Effector memory CD8-positive, alpha-beta T cell (primary cell): Measurements from ENCODE around the gene SCNN1A.
A peak's percentile ranks its signal among the peaks of the same experiment; 100 is the strongest.

Experiments
- ATAC-seq: fragments of 150-1000 bp; cut with Tn5 transposase; replicated peaks from 2 replicates; pipeline ENCODE4 v1.10.0; 2021; ENCODE audit warnings: mild to moderate bottlenecking, moderate library complexity
- DNase-seq, 3 experiments: peaks; one replicate each; pipeline ENCODE4 v3.0.0; 2021
- H3K27ac Mint-ChIP-seq, 2 donors: one replicate each; pipeline ENCODE4 v1.8.0; 2022; ENCODE audit warnings: mild to moderate bottlenecking in 2 of 2, mixed read lengths in 2 of 2, moderate library complexity in 2 of 2
- H3K27me3 Mint-ChIP-seq, 2 donors: one replicate each; pipeline ENCODE4 v1.8.0; 2022; ENCODE audit warnings: mixed read lengths in 2 of 2
- H3K36me3 Mint-ChIP-seq: one replicate; pipeline ENCODE4 v1.8.0; 2022; ENCODE audit warnings: mild to moderate bottlenecking, moderate library complexity, mixed read lengths; ENCODE audit not compliant: insufficient read depth
- H3K4me1 Mint-ChIP-seq, 2 donors: one replicate each; pipeline ENCODE4 v1.8.0; 2022; ENCODE audit warnings: low read depth in 2 of 2, mixed read lengths in 2 of 2
- H3K4me3 Mint-ChIP-seq, 2 donors: one replicate each; pipeline ENCODE4 v1.8.0; 2022; ENCODE audit warnings: mild to moderate bottlenecking in 2 of 2, mixed read lengths in 2 of 2, moderate library complexity in 2 of 2
- H3K9me3 Mint-ChIP-seq, 2 donors: one replicate each; pipeline ENCODE4 v1.8.0; 2022; ENCODE audit warnings: mixed read lengths in 2 of 2

Gene SCNN1A

DNA sequence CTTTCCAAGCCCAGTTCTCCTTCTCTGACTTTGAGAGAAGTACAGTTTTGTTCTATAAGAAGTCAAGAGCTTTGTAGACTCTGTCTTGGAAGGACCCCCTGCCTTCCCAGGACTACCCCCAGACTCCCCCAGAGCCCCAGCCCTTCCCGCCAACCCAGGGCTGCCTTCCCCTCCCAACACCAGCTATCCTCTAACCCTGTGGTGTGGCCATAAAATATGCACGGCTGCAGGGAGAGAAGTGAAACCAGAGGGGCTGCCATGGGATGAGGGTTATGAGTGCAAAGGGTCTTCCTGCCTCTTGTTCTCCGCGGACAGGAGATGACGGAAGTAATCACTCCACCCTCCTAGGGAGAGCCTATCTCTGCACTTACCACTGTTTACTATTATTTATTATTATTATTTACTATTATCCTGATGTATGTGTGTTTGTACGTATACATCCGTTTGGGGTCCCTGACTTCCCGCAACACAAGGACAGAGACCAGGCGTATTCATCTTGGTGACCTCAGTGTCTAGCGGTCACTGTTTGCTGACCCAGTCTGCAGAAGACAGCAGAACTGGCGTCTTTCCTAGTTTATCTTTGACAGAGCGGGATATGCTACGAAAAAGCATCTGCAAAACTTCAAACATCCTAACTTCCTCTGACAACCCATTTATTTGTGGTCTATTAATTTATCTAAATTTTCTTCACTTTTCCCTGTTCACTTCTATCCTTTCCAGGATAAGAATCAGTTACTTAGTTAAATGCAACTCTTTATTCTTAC, 3.5 kb upstream of the SCNN1A start:
- no peak for ATAC-seq
- DNase-seq, result no peak
- Mint-ChIP-seq H3K27me3 (peaks cover 36 to 40% of the 10 kb centered on the region in 2 donors), H3K4me3 (no peak overlapping the region), H3K27ac (no peak overlapping the region), H3K9me3 (no peaks in the 10 kb centered on the region), H3K4me1 (peaks cover 11 to 23% of the 10 kb centered on the region in 2 donors), H3K36me3 (no peaks in the 10 kb centered on the region)

DNA sequence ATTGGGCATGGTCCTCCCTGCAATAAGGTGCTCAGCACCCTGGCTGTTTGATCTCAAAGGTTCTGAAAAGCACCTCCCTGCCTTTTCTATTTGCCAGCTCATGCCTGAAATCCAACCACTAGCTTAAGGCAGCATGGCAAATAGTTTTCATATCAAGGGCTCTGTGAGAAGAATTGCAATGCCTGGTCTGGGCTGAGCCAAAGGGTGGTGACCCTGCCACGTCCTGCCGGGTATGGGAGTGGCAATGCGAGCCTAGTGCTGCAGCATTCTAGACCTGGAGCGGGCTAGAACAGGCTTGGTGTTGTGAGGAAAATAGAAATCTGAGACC, 2.3 kb upstream of the SCNN1A start:
- Mint-ChIP-seq H3K9me3 (no peaks in the 10 kb centered on the region), H3K4me1 (peaks cover 11 to 23% of the 10 kb centered on the region in 2 donors), H3K4me3 (peak overlapping the region; percentile 57 to 69), H3K27me3 (peaks cover 27 to 31% of the 10 kb centered on the region in 2 donors), H3K27ac (peak overlapping the region; percentile 11 to 55), H3K36me3 (no peaks in the 10 kb centered on the region)
- ATAC-seq (no peak), DNase-seq (no peak)

DNA sequence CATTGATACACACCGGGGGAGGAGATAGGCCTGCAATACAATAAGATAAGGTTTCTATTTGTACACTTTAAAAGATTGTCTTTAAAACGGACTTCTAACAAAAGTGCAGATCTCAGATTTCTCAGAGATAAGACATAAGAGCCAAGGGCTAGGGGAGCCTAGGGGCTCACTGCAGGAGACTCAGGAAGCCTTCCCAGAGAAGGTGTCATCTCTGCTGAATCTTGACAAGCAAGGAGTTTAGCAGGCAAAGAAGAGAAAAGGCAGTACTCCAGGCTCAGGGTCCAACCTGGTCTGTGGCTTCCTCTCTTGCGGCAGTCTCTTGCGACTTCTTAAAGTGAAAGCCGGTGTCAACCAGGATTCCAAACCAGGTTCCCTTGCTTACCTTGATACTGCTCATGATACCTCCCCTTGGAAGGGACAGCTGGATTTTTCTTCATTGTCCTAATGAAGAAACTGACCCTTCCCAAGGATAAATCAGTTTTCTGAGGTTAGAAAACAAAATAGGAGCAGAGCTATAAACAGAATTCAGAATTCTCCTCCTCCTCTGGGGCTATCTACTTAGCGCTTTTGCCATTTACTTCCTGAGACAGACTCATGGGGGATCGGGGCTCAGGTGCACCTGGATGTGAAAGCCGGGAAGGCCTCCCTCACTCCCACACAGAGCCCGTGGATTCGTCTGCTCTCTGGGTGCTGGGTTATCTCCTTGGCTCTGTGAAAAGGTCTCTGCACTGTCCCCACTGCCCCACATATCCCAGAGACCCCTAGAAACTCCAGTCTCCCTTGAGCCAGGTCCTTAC, 1.7 kb upstream of the SCNN1A start:
- no peaks in the 10 kb centered on the region for H3K36me3 Mint-ChIP-seq
- DNase-seq (no peak), ATAC-seq (peak; percentile 68)
- H3K27ac Mint-ChIP-seq, result peak overlapping the region; percentile 55 to 71
- H3K27me3 Mint-ChIP-seq, result peaks cover 21 to 27% of the 10 kb centered on the region in 2 donors
- H3K9me3 Mint-ChIP-seq, result no peaks in the 10 kb centered on the region
- peak overlapping the region; percentile 57 to 69 for H3K4me3 Mint-ChIP-seq
- H3K4me1 Mint-ChIP-seq, result peaks cover 11 to 26% of the 10 kb centered on the region in 2 donors

DNA sequence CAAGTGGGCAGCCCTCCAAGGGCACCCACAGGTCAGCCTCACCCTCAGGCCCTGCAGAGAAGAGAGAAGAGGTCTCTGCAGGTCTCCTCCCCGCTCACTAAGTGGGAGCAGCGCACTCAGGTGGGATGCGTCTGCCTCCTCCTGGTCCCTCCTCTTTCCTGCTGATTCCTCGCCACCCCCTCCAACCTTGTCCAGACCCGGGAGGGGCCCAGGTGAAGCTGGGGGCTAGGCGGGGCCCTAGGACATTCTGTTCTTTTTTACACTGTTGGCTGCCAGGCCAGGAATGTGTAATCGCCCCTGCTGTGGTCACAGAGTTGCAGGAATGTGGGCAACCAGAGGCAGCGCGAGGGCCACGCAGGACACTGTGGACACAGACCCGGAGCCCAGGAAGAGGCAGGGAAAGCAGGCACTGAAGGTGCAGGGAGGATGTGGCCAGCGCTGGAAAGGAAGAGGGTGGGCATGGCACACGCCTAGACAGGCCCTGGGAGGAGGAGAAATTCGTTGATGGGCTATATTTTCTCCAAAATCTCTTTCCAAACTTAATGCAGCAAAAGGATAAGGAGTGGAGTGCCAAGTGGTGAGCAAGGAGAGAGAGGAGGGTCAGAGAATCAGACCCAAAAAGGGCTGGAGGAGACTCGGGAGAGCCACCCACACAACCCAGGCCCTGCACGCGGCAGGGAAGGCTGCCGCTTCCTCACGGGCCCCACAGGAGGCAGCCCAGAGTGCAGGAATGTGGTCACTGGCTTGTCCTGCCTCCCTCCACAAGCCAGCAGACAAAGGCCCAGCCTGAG, 911 bp upstream of the SCNN1A start:
- Mint-ChIP-seq H3K9me3 (no peaks in the 10 kb centered on the region), H3K36me3 (no peaks in the 10 kb centered on the region), H3K27me3 (peaks cover 13 to 19% of the 10 kb centered on the region in 2 donors), H3K4me1 (peaks cover 11 to 26% of the 10 kb centered on the region in 2 donors), H3K4me3 (peak overlapping the region; percentile 57 to 69), H3K27ac (peak overlapping the region; percentile 55 to 71)
- ATAC-seq (peak; percentile 61), DNase-seq (no peak)

DNA sequence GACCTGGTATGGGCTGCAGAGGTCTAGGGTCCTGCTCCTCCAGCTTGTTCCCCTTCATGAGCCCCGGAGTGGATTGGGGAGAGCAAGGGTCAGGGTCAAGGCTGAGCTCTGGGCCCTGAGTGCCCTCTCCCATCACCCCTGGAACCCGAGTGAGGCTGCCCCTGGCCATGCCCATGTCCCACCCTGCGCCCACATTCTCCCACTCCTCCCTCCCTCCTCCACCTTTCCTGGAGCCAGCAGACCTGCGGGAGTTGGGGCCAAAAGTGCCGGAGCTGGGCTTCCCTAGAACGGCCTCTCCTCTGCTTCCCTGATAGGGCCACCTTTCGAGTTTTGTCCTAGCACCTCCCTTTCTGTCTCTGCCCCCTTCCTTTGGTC, 590 bp downstream of the SCNN1A start:
- DNase-seq (no peak), ATAC-seq (no peak)
- Mint-ChIP-seq H3K27me3 (peaks cover 0 to 12% of the 10 kb centered on the region in 2 donors), H3K36me3 (no peaks in the 10 kb centered on the region), H3K9me3 (no peaks in the 10 kb centered on the region), H3K4me1 (peaks cover 11 to 27% of the 10 kb centered on the region in 2 donors), H3K4me3 (no peak overlapping the region), H3K27ac (peak overlapping the region in 1 of 2 donors; percentile 44)

DNA sequence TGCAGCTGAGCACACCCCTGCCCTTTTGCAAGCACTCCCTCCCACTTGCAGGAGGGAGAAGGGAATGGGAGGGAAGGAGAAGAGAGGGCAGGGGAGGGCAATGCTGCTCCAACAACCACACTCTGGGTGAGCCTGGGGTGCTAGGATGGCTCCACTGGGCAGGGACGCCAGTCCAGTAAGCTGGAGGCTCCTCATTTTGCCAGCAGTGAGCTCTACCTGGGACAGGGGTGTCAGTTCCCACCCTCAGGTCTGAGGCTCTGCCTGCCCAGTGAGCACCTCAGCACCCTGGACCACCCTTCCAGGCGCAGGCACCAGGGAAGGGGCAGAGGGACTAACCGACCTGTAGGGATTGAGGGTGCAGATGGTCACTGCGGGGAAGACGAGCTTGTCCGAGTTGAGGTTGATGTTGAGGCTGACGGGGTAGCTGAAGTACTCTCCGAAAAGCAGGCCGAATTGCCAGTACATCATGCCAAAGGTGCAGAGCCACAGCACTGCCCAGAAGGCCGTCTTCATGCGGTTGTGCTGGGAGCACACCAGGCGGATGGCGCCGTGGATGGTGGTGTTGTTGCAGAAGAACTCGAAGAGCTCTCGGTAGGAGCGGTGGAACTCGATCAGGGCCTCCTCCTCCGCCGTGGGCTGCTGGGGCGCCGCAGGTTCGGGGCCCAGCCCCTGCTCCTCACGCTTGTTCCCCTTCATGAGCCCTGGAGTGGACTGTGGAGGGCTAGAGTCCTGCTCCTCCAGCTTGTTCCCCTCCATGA, 1.2 kb downstream of the SCNN1A start:
- no peak overlapping the region for H3K4me3 Mint-ChIP-seq
- no peak overlapping the region for H3K27ac Mint-ChIP-seq

DNA sequence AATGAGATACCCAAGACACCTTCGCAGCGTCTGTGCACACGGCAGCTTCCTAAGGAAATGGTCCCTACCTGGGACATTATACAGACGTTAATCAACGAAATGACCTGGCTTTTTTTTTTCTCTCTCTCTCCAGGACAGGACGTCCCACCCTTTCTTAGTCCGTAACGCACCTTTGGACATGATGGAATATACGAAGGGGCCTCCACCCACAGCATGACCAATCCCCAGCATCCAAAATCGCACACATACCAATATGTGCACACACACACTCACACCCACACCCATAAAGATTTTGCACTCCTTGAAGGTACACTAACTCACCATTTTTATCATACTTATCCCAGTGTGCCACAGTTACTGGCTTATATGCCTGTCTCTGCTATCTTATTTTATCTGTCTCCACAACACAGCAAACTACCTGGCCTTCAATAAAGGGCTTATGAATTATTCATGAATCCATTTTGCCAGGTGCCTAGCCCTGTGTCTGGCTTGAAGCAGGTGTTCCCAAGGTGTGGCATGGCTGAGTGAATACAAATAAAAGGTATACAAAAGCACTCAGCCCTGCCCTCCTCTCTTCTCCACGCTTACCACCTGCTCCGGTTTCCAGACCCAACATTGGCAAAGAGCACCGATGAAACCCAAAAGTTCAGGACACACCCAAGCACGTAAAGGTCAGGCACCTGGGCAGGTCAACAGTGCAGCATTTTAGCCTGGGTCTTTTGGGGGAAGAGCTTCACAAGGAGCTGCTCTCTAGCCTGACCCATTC, 2.2 kb downstream of the SCNN1A start:
- peaks cover 11 to 27% of the 10 kb centered on the region in 2 donors for H3K4me1 Mint-ChIP-seq
- H3K4me3 Mint-ChIP-seq, result no peak overlapping the region
- no peaks in the 10 kb centered on the region for H3K9me3 Mint-ChIP-seq
- peaks cover 0 to 12% of the 10 kb centered on the region in 2 donors for H3K27me3 Mint-ChIP-seq
- peak overlapping the region in 1 of 2 donors; percentile 80 for H3K27ac Mint-ChIP-seq
- H3K36me3 Mint-ChIP-seq, result no peaks in the 10 kb centered on the region
- no peak for ATAC-seq
- no peak for DNase-seq

More for the DNA sequence above, 1.2 kb downstream of the SCNN1A start:
- ATAC-seq (no peak), DNase-seq (no peak)
- Mint-ChIP-seq H3K9me3 (no peaks in the 10 kb centered on the region), H3K4me1 (peaks cover 11 to 27% of the 10 kb centered on the region in 2 donors), H3K36me3 (no peaks in the 10 kb centered on the region), H3K27me3 (peaks cover 0 to 12% of the 10 kb centered on the region in 2 donors)

DNA sequence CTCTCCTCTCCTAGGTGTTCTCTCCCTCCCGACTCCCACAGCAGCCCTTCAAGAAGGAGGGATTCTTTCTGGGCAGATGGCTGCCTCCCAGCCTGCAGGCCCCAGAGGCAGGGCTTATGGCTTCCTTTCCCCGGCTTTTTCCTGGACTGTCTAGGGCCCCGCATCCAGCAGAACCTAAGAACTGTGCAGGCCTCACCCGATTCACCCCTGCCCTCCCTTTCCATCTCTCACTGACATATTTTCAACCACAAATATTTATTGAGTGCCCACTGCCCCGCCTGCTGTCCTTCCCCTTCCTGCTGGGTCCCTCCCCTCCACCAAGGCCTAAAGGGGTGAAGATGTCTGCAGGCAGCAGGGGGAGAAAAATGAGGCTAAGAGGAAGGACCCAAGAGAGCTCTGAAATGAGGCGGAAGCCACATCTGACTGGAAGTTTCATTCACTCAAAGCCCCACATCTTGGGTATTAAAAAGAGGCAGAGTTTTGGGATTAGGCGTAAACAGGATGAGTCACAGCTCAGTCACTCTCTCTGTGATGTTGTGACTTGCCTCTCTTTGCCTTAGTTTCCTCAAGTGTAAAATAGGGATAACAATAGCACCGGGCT, 2.9 kb downstream of the SCNN1A start:
- no peak overlapping the region for H3K4me3 Mint-ChIP-seq
- ATAC-seq, result peak; percentile 17
- H3K36me3 Mint-ChIP-seq, result no peaks in the 10 kb centered on the region
- no peak for DNase-seq
- peak overlapping the region in 1 of 2 donors; percentile 80 for H3K27ac Mint-ChIP-seq
- H3K9me3 Mint-ChIP-seq, result no peaks in the 10 kb centered on the region
- H3K4me1 Mint-ChIP-seq, result peaks cover 15 to 27% of the 10 kb centered on the region in 2 donors
- H3K27me3 Mint-ChIP-seq, result peaks cover 0 to 12% of the 10 kb centered on the region in 2 donors

DNA sequence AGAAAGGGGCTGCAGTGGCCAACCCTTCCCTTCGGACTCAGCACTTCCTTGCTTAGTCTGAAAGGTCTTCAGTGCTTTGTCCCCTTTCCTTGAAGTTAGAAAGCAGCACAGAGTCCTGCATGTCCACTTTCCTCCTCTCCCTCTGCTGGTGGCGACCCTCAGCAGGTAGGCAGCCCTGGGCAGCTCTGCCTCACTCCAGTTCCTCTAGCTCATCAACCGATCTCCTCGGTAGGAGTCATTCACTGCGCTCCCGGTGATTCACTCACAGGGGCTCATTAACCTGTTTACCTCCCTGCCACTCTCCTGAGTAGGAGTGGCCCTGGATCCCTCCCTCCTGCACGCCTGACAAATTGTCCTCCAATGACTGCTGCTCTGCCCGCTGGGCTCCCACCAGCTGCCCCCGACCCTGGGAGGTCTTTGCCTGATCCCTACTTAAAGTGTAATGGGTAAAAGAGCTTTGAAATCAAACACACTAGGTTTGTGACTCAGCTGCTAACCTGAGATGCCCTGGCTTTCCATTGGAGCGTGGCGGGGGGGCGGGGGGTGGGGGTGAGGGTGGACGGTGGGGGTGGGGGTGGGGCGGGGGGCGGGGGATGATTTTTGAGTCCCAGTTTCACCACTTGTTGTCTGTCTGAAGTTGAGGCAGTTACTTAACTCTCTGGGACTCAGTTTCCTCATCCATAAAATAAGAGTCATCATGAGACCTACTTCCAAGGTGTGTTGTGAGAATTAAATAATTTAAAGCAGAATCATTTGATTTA, 4.2 kb downstream of the SCNN1A start:
- Mint-ChIP-seq H3K4me3 (no peak overlapping the region), H3K27me3 (peaks cover 0 to 9% of the 10 kb centered on the region in 2 donors), H3K36me3 (no peaks in the 10 kb centered on the region), H3K4me1 (peaks cover 13 to 21% of the 10 kb centered on the region in 2 donors), H3K27ac (no peak overlapping the region), H3K9me3 (no peaks in the 10 kb centered on the region)
- DNase-seq, result no peak
- ATAC-seq, result no peak

DNA sequence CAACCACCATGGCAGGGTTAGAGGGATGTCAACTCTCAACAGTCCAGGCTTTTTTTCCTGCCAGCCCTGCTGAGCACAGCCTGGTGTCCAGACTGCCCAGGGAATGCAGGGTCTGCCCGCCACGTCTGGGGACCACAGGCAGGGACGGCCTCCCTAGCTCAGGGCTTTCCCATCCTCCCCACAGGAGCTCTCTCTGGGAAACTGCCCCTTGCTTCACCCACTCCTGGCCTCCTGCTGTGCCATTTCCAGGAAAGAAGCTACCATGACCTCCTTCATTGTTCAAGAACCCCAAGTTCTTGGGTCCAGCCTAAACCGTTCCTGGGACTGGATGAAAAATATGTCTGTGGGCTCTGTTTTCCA, 4.8 kb downstream of the SCNN1A start:
- Mint-ChIP-seq H3K27ac (no peak overlapping the region), H3K4me3 (no peak overlapping the region), H3K4me1 (peaks cover 10 to 17% of the 10 kb centered on the region in 2 donors), H3K27me3 (peaks cover 0 to 7% of the 10 kb centered on the region in 2 donors), H3K36me3 (no peaks in the 10 kb centered on the region), H3K9me3 (no peaks in the 10 kb centered on the region)
- DNase-seq (no peak), ATAC-seq (no peak)

DNA sequence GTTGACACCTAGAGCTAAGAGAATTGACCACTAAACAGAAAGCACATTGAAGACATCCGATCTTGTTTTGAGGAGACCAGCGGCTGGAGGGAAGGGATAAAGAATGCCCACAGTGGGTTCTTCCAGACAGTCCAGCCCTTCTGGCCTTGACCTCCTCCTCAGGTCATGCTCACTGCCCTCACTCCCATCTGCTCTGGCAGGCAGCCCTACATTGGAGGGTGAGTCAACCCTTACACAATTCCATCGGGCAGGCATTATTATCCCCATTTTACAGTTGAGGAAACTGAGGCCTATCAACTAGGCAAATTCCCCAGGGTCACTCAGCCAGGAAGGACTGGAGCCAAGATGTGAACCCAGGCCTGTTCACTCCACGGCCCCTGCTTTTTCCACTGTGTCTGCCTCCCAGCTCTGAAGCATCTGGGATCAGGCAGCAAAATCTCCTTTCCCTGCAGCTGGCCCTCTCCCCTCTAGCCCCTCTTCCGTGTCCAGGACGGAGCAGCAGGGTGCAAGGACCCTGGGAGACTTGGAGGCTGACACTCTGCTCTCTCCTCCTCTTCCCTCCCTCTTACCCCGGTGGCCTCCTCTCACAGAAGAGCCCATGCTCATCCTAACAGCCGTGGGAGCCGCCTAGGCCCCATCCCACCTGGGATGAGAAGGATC, 5.3 kb downstream of the SCNN1A start:
- no peak overlapping the region for H3K27ac Mint-ChIP-seq

More for the DNA sequence above, 5.3 kb downstream of the SCNN1A start:
- Mint-ChIP-seq H3K4me3 (no peak overlapping the region), H3K4me1 (peaks cover 10 to 15% of the 10 kb centered on the region in 2 donors), H3K9me3 (no peaks in the 10 kb centered on the region), H3K27me3 (peaks cover 0 to 2% of the 10 kb centered on the region in 2 donors), H3K36me3 (no peaks in the 10 kb centered on the region)
- no peak for DNase-seq
- no peak for ATAC-seq
